HCT116 (cell line): ENCODE measurements around the gene POLH. TPM values are rescaled to one million over a fixed set of nuclear protein-coding genes. Genes with fewer than 3 reads are reported as not detected.

Source experiments
- ATAC-seq: fragments of 200-7000 bp; cut with Tn5 transposase; 2 replicates; pipeline ENCODE4 v1.9.1; 2020; ENCODE audit warnings: mild to moderate bottlenecking, moderate library complexity
- Bru-seq: library from RNA; stranded (reverse); fragments of 400-500 nt; gene quantifications from one replicate; lab custom pipeline; 2021; lab: Mats Ljungman, UMichigan
- BruChase-seq, 2 experiments: library from RNA; stranded (reverse); fragments of 400-500 nt; gene quantifications; one replicate each; lab custom pipeline; 2021; lab: Mats Ljungman, UMichigan
- BruUV-seq: library from RNA; stranded (reverse); fragments of 400-500 nt; replicated peaks from 2 replicates; lab custom pipeline; 2021; lab: Mats Ljungman, UMichigan
- CTCF ChIA-PET: fragments of 300-600 bp; sonication (Branson Sonifier 250); formaldehyde crosslinking; loops from one replicate; lab custom pipeline; 2021; ENCODE audit warnings: antibody characterized with exemption; lab: Charles Lee
- POLR2A ChIA-PET: fragments of 300-600, 350-600 bp; sonication (Branson Sonifier 250); formaldehyde crosslinking; loops from one replicate; lab custom pipeline; 2021; ENCODE audit warnings: antibody characterized with exemption; lab: Charles Lee
- RAD21 ChIA-PET, 2 experiments: fragments of 300-600 bp; sonication (Branson Sonifier 250); formaldehyde crosslinking; loops; one replicate each; lab custom pipeline; 2023; ENCODE audit warnings: low total read pairs in 2 of 2; ENCODE audit not compliant: uncharacterized antibody in 2 of 2, unreplicated experiment in 2 of 2, low non-redundant PET in 1 of 2; lab: Charles Lee
- DNase-seq: peaks from one replicate; pipeline ENCODE4 v3.0.0-alpha.2; 2010; ENCODE audit warnings: low read depth, low spot score
- H2AFZ ChIP-seq: fragments of 200-600 bp; shearing (Covaris generic), sonication (generic); 2 replicates; pipeline ENCODE4 v1.6.1; 2017; ENCODE audit warnings: low read depth, mixed run types, mixed read lengths, antibody characterized with exemption, low read length; ENCODE audit not compliant: poor library complexity, severe bottlenecking
- H3K27ac ChIP-seq: 2 replicates; pipeline ENCODE4 v1.5.1; 2012; ENCODE audit warnings: low read depth, low read length
- H3K27me3 ChIP-seq: fragments of 200-600 bp; sonication (generic); 2 replicates; pipeline ENCODE4 v1.6.1; 2016; ENCODE audit warnings: mixed run types, low read length, mixed read lengths; ENCODE audit not compliant: insufficient read depth
- H3K36me3 ChIP-seq, 2 experiments: fragments of 200-500 bp in 1 of 2; fragments of 200-600 bp in 1 of 2; sonication (Bioruptor generic) in 1 of 2; sonication (generic) in 1 of 2; 2 replicates each; pipeline versions ENCODE4 v1.5.1 to v1.6.1; 2014 to 2016; ENCODE audit warnings: low read length in 2 of 2, inconsistent platforms in 1 of 2, mixed read lengths in 1 of 2, mixed run types in 1 of 2; ENCODE audit not compliant: insufficient read depth in 2 of 2, control insufficient read depth in 1 of 2
- H3K4me1 ChIP-seq, 2 experiments: fragments of 200-600 bp in 1 of 2; sonication (generic) in 1 of 2; 2 replicates each; pipeline versions ENCODE4 v1.5.1 to v1.6.1; 2012 to 2017; ENCODE audit warnings: low read length in 2 of 2, inconsistent platforms in 1 of 2, mild to moderate bottlenecking in 1 of 2, mixed read lengths in 1 of 2, mixed run types in 1 of 2, moderate library complexity in 1 of 2; ENCODE audit not compliant: insufficient read depth in 2 of 2, control insufficient read depth in 1 of 2
- H3K4me2 ChIP-seq: fragments of 200-600 bp; sonication (generic); 2 replicates; pipeline ENCODE4 v1.6.1; 2017; ENCODE audit warnings: mixed run types, low read length, mixed read lengths
- H3K4me3 ChIP-seq, 2 experiments: fragments of 200-600 bp in 1 of 2; sonication (generic) in 1 of 2; replicated peaks in 1 of 2; 2 replicates each; pipeline ENCODE4 v1.5.1; 2011 to 2016; ENCODE audit warnings: low read length in 2 of 2, control low read depth in 1 of 2, low read depth in 1 of 2, mild to moderate bottlenecking in 1 of 2, mixed read lengths in 1 of 2, mixed run types in 1 of 2
- H3K79me2 ChIP-seq: fragments of 200-600 bp; sonication (generic); 2 replicates; pipeline ENCODE4 v1.6.1; 2017; ENCODE audit warnings: mild to moderate bottlenecking, mixed run types, low read length, moderate library complexity, mixed read lengths; ENCODE audit not compliant: insufficient read depth
- H3K9ac ChIP-seq: fragments of 200-600 bp; sonication (generic); 2 replicates; pipeline ENCODE4 v1.6.1; 2016; ENCODE audit warnings: low read length, mixed read lengths
- H3K9me2 ChIP-seq: fragments of 200-600 bp; sonication (generic), shearing (Covaris generic); 2 replicates; pipeline ENCODE4 v1.6.1; 2017; ENCODE audit warnings: mixed run types, mild to moderate bottlenecking, moderate library complexity; ENCODE audit not compliant: insufficient read depth
- H3K9me3 ChIP-seq, 2 experiments: fragments of 200-500 bp in 1 of 2; fragments of 200-600 bp in 1 of 2; sonication (Bioruptor generic) in 1 of 2; sonication (generic) in 1 of 2; 2 replicates each; pipeline ENCODE4 v1.6.1; 2014 to 2017; ENCODE audit warnings: low read length in 2 of 2, mixed read lengths in 2 of 2, inconsistent platforms in 1 of 2, low read depth in 1 of 2, mild to moderate bottlenecking in 1 of 2, mixed run types in 1 of 2, moderate library complexity in 1 of 2; ENCODE audit not compliant: control insufficient read depth in 1 of 2, insufficient read depth in 1 of 2
- H4K20me1 ChIP-seq: fragments of 200-600 bp; sonication (generic), shearing (Covaris generic); 2 replicates; pipeline ENCODE4 v1.6.1; 2017; ENCODE audit warnings: mixed run types, mild to moderate bottlenecking, moderate library complexity; ENCODE audit not compliant: insufficient read depth
- CBX3 ChIP-seq: IDR thresholded peaks from 2 replicates; pipeline ENCODE4 v1.6.1; 2012; ENCODE audit warnings: low read depth
- CEBPB ChIP-seq: IDR thresholded peaks from 2 replicates; pipeline ENCODE4 v1.6.1; 2012; ENCODE audit warnings: low read depth
- CTCF ChIP-seq, 3 experiments: fragments of 200-600 bp in 1 of 3; sonication (generic) in 1 of 3; IDR thresholded peaks in 2 of 3; conservative IDR thresholded peaks in 1 of 3; 2 replicates each; pipeline ENCODE4 v1.5.1; 2012 to 2017; ENCODE audit warnings: low read depth in 2 of 3, low read length in 2 of 3, antibody characterized with exemption in 1 of 3, borderline replicate concordance in 1 of 3, control low read depth in 1 of 3, mild to moderate bottlenecking in 1 of 3, mixed read lengths in 1 of 3, mixed run types in 1 of 3, moderate library complexity in 1 of 3; ENCODE audit not compliant: insufficient read depth in 1 of 3
- ELF1 ChIP-seq: IDR thresholded peaks from 2 replicates; pipeline ENCODE4 v1.6.1; 2012; ENCODE audit warnings: low read depth, borderline replicate concordance
- FOSL1 ChIP-seq: IDR thresholded peaks from 2 replicates; pipeline ENCODE4 v1.6.1; 2012; ENCODE audit warnings: low read depth
- POLR2A ChIP-seq: IDR thresholded peaks from 2 replicates; pipeline ENCODE4 v1.7.0; 2011; ENCODE audit warnings: borderline replicate concordance; ENCODE audit not compliant: insufficient read depth, insufficient read length; ENCODE audit errors: extremely low read depth
- RAD21 ChIP-seq: IDR thresholded peaks from 2 replicates; pipeline ENCODE4 v1.6.1; 2012; ENCODE audit warnings: low read depth, mild to moderate bottlenecking
- REST ChIP-seq: IDR thresholded peaks from 2 replicates; pipeline ENCODE4 v1.6.1; 2012; ENCODE audit warnings: low read depth
- SRF ChIP-seq: IDR thresholded peaks from 2 replicates; pipeline ENCODE4 v1.6.1; 2012; ENCODE audit warnings: low read depth
- TCF7L2 ChIP-seq: IDR thresholded peaks from 2 replicates; pipeline ENCODE4 v1.7.0; 2011; ENCODE audit warnings: borderline replicate concordance, inconsistent platforms; ENCODE audit not compliant: insufficient read depth, insufficient read length; ENCODE audit errors: extremely low read depth
- YY1 ChIP-seq: IDR thresholded peaks from 2 replicates; pipeline ENCODE4 v1.6.1; 2011; ENCODE audit warnings: low read length, low read depth, moderate library complexity, mild to moderate bottlenecking; ENCODE audit not compliant: insufficient replicate concordance; ENCODE audit errors: extremely low read depth
- ZBTB33 ChIP-seq: IDR thresholded peaks from 2 replicates; pipeline ENCODE4 v1.6.1; 2011; ENCODE audit warnings: mild to moderate bottlenecking, low read length, moderate library complexity; ENCODE audit not compliant: insufficient replicate concordance; ENCODE audit errors: extremely low read depth
- ZFX ChIP-seq: fragments of 450-650 bp; IDR thresholded peaks from 2 replicates; pipeline ENCODE4 v1.6.1; 2017
- ZNF274 ChIP-seq: fragments of 200-500 bp; sonication (Bioruptor generic); IDR thresholded peaks from 2 replicates; pipeline ENCODE4 v1.6.1; 2014; ENCODE audit warnings: mild to moderate bottlenecking, low read depth, low read length, inconsistent platforms
- intact Hi-C: fragments of 100-400 bp; cut with micrococcal nuclease; formaldehyde crosslinking; loops from 2 replicates; pipeline ENCODE4 v1.10.0; 2022
- long read RNA-seq: library from polyadenylated mRNA; unstranded; transcript quantifications from one replicate; pipeline ENCODE4 v2.0.0, GENCODE V29; 2021; ENCODE audit not compliant: unreplicated experiment
- polyA plus RNA-seq: library from polyadenylated mRNA; unstranded; fragments of >200 nt; gene quantifications from 2 replicates; pipeline ENCODE4 v1.2.1, GENCODE V29; 2012; ENCODE audit warnings: missing spikeins
- total RNA-seq: library from RNA; stranded (reverse); gene quantifications from one replicate; pipeline ENCODE4 v1.2.1, GENCODE V29; 2021; ENCODE audit not compliant: unreplicated experiment
- TF ChIP-seq, protein P1 (sequence below): IDR thresholded peaks from 2 replicates; pipeline ENCODE4 v1.6.1; 2012
- TF ChIP-seq, protein P2 (sequence below): IDR thresholded peaks from 2 replicates; pipeline ENCODE4 v1.6.1; 2012

The POLH gene
- total RNA-seq (20.6 TPM), Bru-seq, nascent RNA (percentile 62 among the genes with signal in this experiment), BruChase-seq, experiment 1, labeled RNA remaining after a 6-hour chase (percentile 68 among the genes with signal in this experiment), BruChase-seq, experiment 2, labeled RNA remaining after a 2-hour chase (percentile 73 among the genes with signal in this experiment)
- 17.3 and 26.2 TPM in 2 replicates for polyA plus RNA-seq
- long read RNA-seq, partial matches to known transcripts = 1 of 8 reads
- long read RNA-seq, other reads (novel, unspliced or antisense) = 4 of 8 reads

GRCh38 chr6:43575772-43576551, at the start of gene POLH, which contains the start of gene XPO5:
Gene POLH (plus strand): TSS chr6:43576185. CDS start chr6:43582320, 6,135 bp downstream.
Gene XPO5 (minus strand): TSS chr6:43576038. CDS start chr6:43575864, 174 bp downstream.
- TSS peak; percentile 81 for BruUV-seq
- H3K4me2 ChIP-seq = peak within 1 kb of the TSS; percentile 98
- no peaks in the 10 kb centered on the region for H4K20me1 ChIP-seq
- H3K27ac ChIP-seq = peak within 1 kb of the TSS; percentile 88
- CTCF ChIA-PET = no interaction called here
- peaks cover 8 to 15% of the 10 kb centered on the region in 2 experiments; a peak in 3 of 4 replicates for H3K4me1 ChIP-seq
- RAD21 ChIA-PET = no interaction called here
- peak; percentile 92 for ATAC-seq
- intact Hi-C loops = no loop called here
- H3K9me3 ChIP-seq = no peaks in the 10 kb centered on the region
- H3K9ac ChIP-seq = peak within 1 kb of the TSS; percentile 91
- peak within 1 kb of the TSS; percentile 69 to 84 for H3K4me3 ChIP-seq
- H3K36me3 ChIP-seq = peaks cover 21 to 23% of the 10 kb centered on the region in 2 experiments
- H2AFZ ChIP-seq = no peak within 1 kb of the TSS
- POLR2A ChIA-PET = interaction anchor here (1.0 to 1.4 kb wide), 4 partner anchors 51 to 194 kb away, joined by 3 to 6 read pairs (median 3); partner anchors contain the start of genes GTPBP2 and VEGFA
- DNase-seq = peak; percentile 81
- no peaks in the 10 kb centered on the region for H3K27me3 ChIP-seq
- peaks cover 80% of the 10 kb centered on the region for H3K79me2 ChIP-seq
- no peaks in the 10 kb centered on the region for H3K9me2 ChIP-seq
- TF ChIP-seq ZFX = peak; percentile 58; the same call in 1 of the 2 replicates
- TF ChIP-seq ZBTB33 = no peak
- no peak for TF ChIP-seq REST
- TF ChIP-seq, protein P1, sequence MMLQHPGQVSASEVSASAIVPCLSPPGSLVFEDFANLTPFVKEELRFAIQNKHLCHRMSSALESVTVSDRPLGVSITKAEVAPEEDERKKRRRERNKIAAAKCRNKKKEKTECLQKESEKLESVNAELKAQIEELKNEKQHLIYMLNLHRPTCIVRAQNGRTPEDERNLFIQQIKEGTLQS = no peak
- no peak for TF ChIP-seq CEBPB
- no peak for TF ChIP-seq ZNF274
- TF ChIP-seq SRF = no peak
- peak; percentile 99 for TF ChIP-seq POLR2A
- peak; percentile 56 for TF ChIP-seq TCF7L2
- peak; percentile 57 for TF ChIP-seq ELF1
- TF ChIP-seq CBX3 = peak; percentile 50
- TF ChIP-seq, protein P2, sequence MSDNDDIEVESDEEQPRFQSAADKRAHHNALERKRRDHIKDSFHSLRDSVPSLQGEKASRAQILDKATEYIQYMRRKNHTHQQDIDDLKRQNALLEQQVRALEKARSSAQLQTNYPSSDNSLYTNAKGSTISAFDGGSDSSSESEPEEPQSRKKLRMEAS = peak; percentile 83
- TF ChIP-seq FOSL1 = no peak
- TF ChIP-seq CTCF (IDR thresholded peaks at IDR 0.05 in 2 of 3, conservative IDR thresholded peaks at IDR 0.05 in 1 of 3; ENCODE audit: borderline replicate concordance in 1 of 3, insufficient read depth in 1 of 3, low read depth in 2 of 3, low read length in 2 of 3) = peak in 2 of 3 experiments; percentile 18 to 40; a peak in 3 of 6 replicates
- no peak; the same call in 1 of the 2 replicates for TF ChIP-seq RAD21
- TF ChIP-seq YY1 = peak; percentile 41
